HG02852 (cell line): Measurements from ENCODE around the gene FKBP4.

Experiments
- ATAC-seq: cut with Tn5 transposase; IDR thresholded peaks from one replicate; pipeline ENCODE4 v1.9.1; 2021; ENCODE audit warnings: mild to moderate bottlenecking, moderate library complexity; ENCODE audit not compliant: unreplicated experiment

Gene FKBP4

GRCh38 chr12:2776129-2776806 is 18.5 kb upstream of the FKBP4 start:
- no peak for ATAC-seq

GRCh38 chr12:2779281-2779680 is 15.5 kb upstream of the FKBP4 start:
- no peak for ATAC-seq

GRCh38 chr12:2783936-2784600 is 10.7 kb upstream of the FKBP4 start:
- ATAC-seq = no peak

GRCh38 chr12:2785017-2785416 is 9.8 kb upstream of the FKBP4 start:
- no peak for ATAC-seq

- no peak for ATAC-seq
Observed at GRCh38 chr12:2791089-2791488, 3.7 kb upstream of the FKBP4 start.

GRCh38 chr12:2792671-2793500 is 1.9 kb upstream of the FKBP4 start:
- no peak for ATAC-seq

- ATAC-seq = no peak
Observed at GRCh38 chr12:2793561-2793960, 1.2 kb upstream of the FKBP4 start.

- ATAC-seq = peak; percentile 5
Observed at GRCh38 chr12:2794191-2794735, 507 bp upstream of the FKBP4 start.

GRCh38 chr12:2795291-2796186 is 769 bp downstream of the FKBP4 start:
- peak; percentile 71 for ATAC-seq

- ATAC-seq = no peak
Observed at GRCh38 chr12:2796187-2796666, 1.5 kb downstream of the FKBP4 start.

GRCh38 chr12:2797721-2798418 is 3.1 kb downstream of the FKBP4 start:
- no peak for ATAC-seq

GRCh38 chr12:2800046-2800570 is 5.3 kb downstream of the FKBP4 start:
- no peak for ATAC-seq

- no peak for ATAC-seq
Observed at GRCh38 chr12:2801044-2801783, 6.4 kb downstream of the FKBP4 start.

- no peak for ATAC-seq
Observed at GRCh38 chr12:2803635-2804392, 9.0 kb downstream of the FKBP4 start.

- ATAC-seq = no peak
Observed at GRCh38 chr12:2804393-2805142, 9.8 kb downstream of the FKBP4 start.

- no peak for ATAC-seq
Observed at GRCh38 chr12:2805143-2805520, 10.4 kb downstream of the FKBP4 start.

GRCh38 chr12:2806700-2807099 is 11.9 kb downstream of the FKBP4 start:
- no peak for ATAC-seq
